ENCODE results near the gene ADCYAP1R1. TPM values are rescaled to one million over a fixed set of nuclear protein-coding genes. Genes with fewer than 3 reads are reported as not detected.

Gene ADCYAP1R1
- total and polyA plus RNA-seq, 2 of the 8 experiments (the other 6 are each of a cell fraction or from before 2014, with no cell fraction given), result 14.4 to 14.6 TPM

DNA sequence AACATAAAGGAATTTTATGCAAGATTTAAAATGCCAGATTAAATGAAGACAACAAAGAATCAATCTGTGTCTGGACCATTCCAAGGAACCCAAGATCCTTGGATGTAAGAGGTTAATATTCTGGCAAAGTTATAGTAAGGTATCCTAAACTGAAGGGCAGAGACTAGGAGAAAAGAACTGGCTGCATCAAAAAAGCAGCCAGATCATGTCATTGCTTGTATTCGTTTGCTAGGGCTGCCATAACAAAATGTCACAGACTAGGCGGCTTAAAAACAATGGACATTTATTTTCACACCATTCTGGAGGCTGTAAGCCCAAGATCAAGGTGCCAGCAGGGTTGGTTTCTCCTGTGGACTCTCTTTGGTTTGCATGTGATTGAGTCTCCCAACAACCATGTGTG is 99.7 kb downstream of the ADCYAP1R1 start:
- Histone ChIP-seq H3K18ac (ENCODE audit: extremely low read depth, low read length) (no peak overlapping the region), H2BK12ac (ENCODE audit: low read depth, low read length) (no peak overlapping the region), H4K91ac (replicated peaks; ENCODE audit: insufficient read length, low read length) (no peak overlapping the region), H3K9ac (replicated peaks in 1 of 4; ENCODE audit: extremely low read depth in 1 of 4, low read depth in 3 of 4, low read length in 3 of 4) (no peak overlapping the region), H3K23me2 (ENCODE audit: low read depth, low read length) (no peaks in the 10 kb centered on the region), H3K4me1 (replicated peaks in 1 of 4; ENCODE audit: control insufficient read depth in 3 of 4, insufficient read depth in 4 of 4, low read length in 3 of 4) (no peaks in the 10 kb centered on the region), H4K5ac (ENCODE audit: insufficient read length, low read depth, low read length) (no peak overlapping the region), H2BK20ac (ENCODE audit: low read length) (no peak overlapping the region), H4K8ac (ENCODE audit: extremely low read depth, insufficient read depth, low read length) (no peak overlapping the region), H3K79me1 (ENCODE audit: low read depth, low read length) (no peaks in the 10 kb centered on the region), H3K4me3 (ENCODE audit: extremely low read depth in 1 of 4, insufficient read depth in 2 of 4, low read depth in 3 of 4, low read length in 4 of 4) (no peak overlapping the region), H2BK120ac (replicated peaks; ENCODE audit: low read depth, low read length) (no peak overlapping the region), H3K14ac (ENCODE audit: insufficient read length) (no peak overlapping the region), H3K9me3 (ENCODE audit: insufficient read depth in 2 of 2, low read depth in 1 of 2, low read length in 1 of 2) (peaks cover 0 to 16% of the 10 kb centered on the region in 2 experiments; a peak in 2 of 4 replicates), H4K20me1 (replicated peaks in 1 of 2; ENCODE audit: control insufficient read depth in 1 of 2, insufficient read depth in 2 of 2, low read length in 2 of 2) (no peaks in the 10 kb centered on the region), H2AFZ (ENCODE audit: low read length) (no peak overlapping the region), H3K27me3 (replicated peaks in 1 of 4; ENCODE audit: control insufficient read depth in 3 of 4, extremely low read depth in 1 of 4, insufficient read depth in 3 of 4, low read length in 3 of 4) (no peaks in the 10 kb centered on the region), H3K23ac (ENCODE audit: insufficient read length) (no peak overlapping the region), H3K79me2 (ENCODE audit: control insufficient read depth in 1 of 2, insufficient read depth in 2 of 2, low read length in 2 of 2) (no peaks in the 10 kb centered on the region), H2BK15ac (ENCODE audit: low read length) (no peak overlapping the region), H3K56ac (replicated peaks; ENCODE audit: insufficient read length, low read depth, low read length) (no peak overlapping the region), H3K4ac (replicated peaks; ENCODE audit: insufficient read length, low read depth, low read length) (no peak overlapping the region), H3K27ac (ENCODE audit: low read depth, low read length) (no peak overlapping the region), H2BK5ac (ENCODE audit: low read depth, low read length) (no peak overlapping the region), H3K4me2 (ENCODE audit: insufficient read depth in 1 of 2, low read depth in 2 of 2, low read length in 2 of 2) (no peak overlapping the region), H3K36me3 (ENCODE audit: control insufficient read depth in 2 of 4, insufficient read depth in 4 of 4, low read length in 3 of 4) (no peaks in the 10 kb centered on the region), H2AK5ac (ENCODE audit: low read depth, low read length) (no peak overlapping the region)
- FAIRE-seq, result no peak
- CTCF ChIA-PET (ENCODE audit: partially characterized antibody), result no interaction called here
- 78% methylated on average over 2 of the region's 2 CpGs; no CpG with 5 or more reads in 1 of the 2 experiments for WGBS, 2 experiments (ENCODE audit: extremely low coverage in 1 of 2, insufficient coverage in 1 of 2, insufficient read length in 1 of 2, insufficient replicate concordance in 2 of 2, low coverage in 1 of 2, low lambda C conversion rate in 2 of 2, missing lambda C conversion rate in 1 of 2)
- POLR2A ChIA-PET (ENCODE audit: partially characterized antibody), result no interaction called here
- no peak for DNase-seq (ENCODE audit: low read depth in 1 of 2, low spot score in 2 of 2)
- TF ChIP-seq, protein P1, sequence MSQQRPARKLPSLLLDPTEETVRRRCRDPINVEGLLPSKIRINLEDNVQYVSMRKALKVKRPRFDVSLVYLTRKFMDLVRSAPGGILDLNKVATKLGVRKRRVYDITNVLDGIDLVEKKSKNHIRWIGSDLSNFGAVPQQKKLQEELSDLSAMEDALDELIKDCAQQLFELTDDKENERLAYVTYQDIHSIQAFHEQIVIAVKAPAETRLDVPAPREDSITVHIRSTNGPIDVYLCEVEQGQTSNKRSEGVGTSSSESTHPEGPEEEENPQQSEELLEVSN (IDR thresholded peaks at IDR 0.05), result no peak
- TF ChIP-seq, protein P2, sequence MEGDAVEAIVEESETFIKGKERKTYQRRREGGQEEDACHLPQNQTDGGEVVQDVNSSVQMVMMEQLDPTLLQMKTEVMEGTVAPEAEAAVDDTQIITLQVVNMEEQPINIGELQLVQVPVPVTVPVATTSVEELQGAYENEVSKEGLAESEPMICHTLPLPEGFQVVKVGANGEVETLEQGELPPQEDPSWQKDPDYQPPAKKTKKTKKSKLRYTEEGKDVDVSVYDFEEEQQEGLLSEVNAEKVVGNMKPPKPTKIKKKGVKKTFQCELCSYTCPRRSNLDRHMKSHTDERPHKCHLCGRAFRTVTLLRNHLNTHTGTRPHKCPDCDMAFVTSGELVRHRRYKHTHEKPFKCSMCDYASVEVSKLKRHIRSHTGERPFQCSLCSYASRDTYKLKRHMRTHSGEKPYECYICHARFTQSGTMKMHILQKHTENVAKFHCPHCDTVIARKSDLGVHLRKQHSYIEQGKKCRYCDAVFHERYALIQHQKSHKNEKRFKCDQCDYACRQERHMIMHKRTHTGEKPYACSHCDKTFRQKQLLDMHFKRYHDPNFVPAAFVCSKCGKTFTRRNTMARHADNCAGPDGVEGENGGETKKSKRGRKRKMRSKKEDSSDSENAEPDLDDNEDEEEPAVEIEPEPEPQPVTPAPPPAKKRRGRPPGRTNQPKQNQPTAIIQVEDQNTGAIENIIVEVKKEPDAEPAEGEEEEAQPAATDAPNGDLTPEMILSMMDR (IDR thresholded peaks at IDR 0.05; ENCODE audit: control extremely low read depth in 1 of 3, insufficient read depth in 1 of 3, low read depth in 1 of 3, low read length in 3 of 3), result no peak
- TF ChIP-seq HDAC6 (IDR thresholded peaks at IDR 0.05; ENCODE audit: low read depth, low read length) (no peak), YY1 (IDR thresholded peaks at IDR 0.05; ENCODE audit: low read depth, low read length) (no peak), SIRT6 (IDR thresholded peaks at IDR 0.05; ENCODE audit: low read length) (no peak), BACH1 (IDR thresholded peaks at IDR 0.05; ENCODE audit: low read length) (no peak), SP2 (IDR thresholded peaks at IDR 0.05; ENCODE audit: low read length) (no peak), BCL11A (IDR thresholded peaks at IDR 0.05; ENCODE audit: low read depth in 2 of 2, low read length in 2 of 2) (no peak), RBBP5 (IDR thresholded peaks at IDR 0.05; ENCODE audit: borderline replicate concordance, low read depth, low read length) (no peak), NANOG (IDR thresholded peaks at IDR 0.05; ENCODE audit: insufficient read depth, low read depth, low read length, poor library complexity, severe bottlenecking) (no peak)
- TF ChIP-seq, protein P3, sequence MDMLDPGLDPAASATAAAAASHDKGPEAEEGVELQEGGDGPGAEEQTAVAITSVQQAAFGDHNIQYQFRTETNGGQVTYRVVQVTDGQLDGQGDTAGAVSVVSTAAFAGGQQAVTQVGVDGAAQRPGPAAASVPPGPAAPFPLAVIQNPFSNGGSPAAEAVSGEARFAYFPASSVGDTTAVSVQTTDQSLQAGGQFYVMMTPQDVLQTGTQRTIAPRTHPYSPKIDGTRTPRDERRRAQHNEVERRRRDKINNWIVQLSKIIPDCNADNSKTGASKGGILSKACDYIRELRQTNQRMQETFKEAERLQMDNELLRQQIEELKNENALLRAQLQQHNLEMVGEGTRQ (IDR thresholded peaks at IDR 0.05; ENCODE audit: low read length), result no peak
